A549 (cell line): ENCODE data around the gene BTBD7.

Experiments
- CHD2 ChIP-seq: fragments of 150-350 bp; IDR thresholded peaks from 2 replicates; pipeline ENCODE4 v1.6.1; 2014; ENCODE audit warnings: low read length; ENCODE audit not compliant: partially characterized antibody
- CHD4 ChIP-seq: fragments of 200-600 bp; sonication (generic); IDR thresholded peaks from 2 replicates; pipeline ENCODE4 v1.6.1; 2016; ENCODE audit warnings: antibody characterized with exemption, mild to moderate bottlenecking, borderline replicate concordance
- EP300 ChIP-seq, 2 experiments: fragments of >200 bp; sonication (Bioruptor Twin); formaldehyde crosslinking; IDR thresholded peaks; 2 replicates in 1 of 2; 3 replicates in 1 of 2; pipeline ENCODE4 v1.6.1; 2016 to 2017
- FOSL2 ChIP-seq, 2 experiments: fragments of 450-650 bp in 1 of 2; fragments of >200 bp in 1 of 2; sonication (Bioruptor Twin) in 1 of 2; formaldehyde crosslinking; IDR thresholded peaks; 2 replicates each; pipeline versions ENCODE4 v1.5.0 to v1.6.1; 2016 to 2020; ENCODE audit warnings: mild to moderate bottlenecking in 1 of 2, moderate library complexity in 1 of 2
- HOXA7 ChIP-seq: fragments of 250-450 bp; sonication (Bioruptor Pico); IDR thresholded peaks from 2 replicates; pipeline ENCODE4 v1.5.0; 2020; ENCODE audit warnings: mild to moderate bottlenecking, moderate library complexity
- JUN ChIP-seq, 2 experiments: fragments of >200 bp; sonication (Bioruptor Twin); formaldehyde crosslinking; IDR thresholded peaks; 2 replicates in 1 of 2; 3 replicates in 1 of 2; pipeline ENCODE4 v1.6.1; 2016 to 2017
- JUNB ChIP-seq: fragments of >200 bp; sonication (Bioruptor Twin); formaldehyde crosslinking; IDR thresholded peaks from 2 replicates; pipeline ENCODE4 v1.6.1; 2016
- NPAS2 ChIP-seq: fragments of 250-450 bp; sonication (Bioruptor Pico); IDR thresholded peaks from 2 replicates; pipeline ENCODE4 v1.8.0; 2022; ENCODE audit warnings: mild to moderate bottlenecking, moderate library complexity, borderline replicate concordance
- POLR2A ChIP-seq: IDR thresholded peaks from 2 replicates; pipeline ENCODE4 v1.6.1; 2012; ENCODE audit warnings: mild to moderate bottlenecking, low read length
- RAD21 ChIP-seq, 2 experiments: fragments of >200 bp in 1 of 2; sonication (Bioruptor Twin) in 1 of 2; formaldehyde crosslinking in 1 of 2; IDR thresholded peaks in 1 of 2; conservative IDR thresholded peaks in 1 of 2; 2 replicates in 1 of 2; 3 replicates in 1 of 2; pipeline ENCODE4 v1.6.1; 2012 to 2018; ENCODE audit warnings: inconsistent platforms in 1 of 2
- RCOR1 ChIP-seq: fragments of 150-350 bp; IDR thresholded peaks from 2 replicates; pipeline ENCODE4 v1.6.1; 2014; ENCODE audit warnings: antibody characterized with exemption, low read length, low read depth
- RFX5 ChIP-seq: fragments of 450-650 bp; IDR thresholded peaks from 2 replicates; pipeline ENCODE4 v1.7.1; 2014; ENCODE audit warnings: antibody characterized with exemption, mild to moderate bottlenecking, moderate library complexity
- TF ChIP-seq, protein P1 (sequence below): fragments of >200 bp; sonication (Bioruptor Twin); formaldehyde crosslinking; IDR thresholded peaks from 3 replicates; pipeline ENCODE4 v1.5.1; 2016
- TF ChIP-seq, protein P2 (sequence below): IDR thresholded peaks from 2 replicates; pipeline ENCODE4 v1.6.1; 2012

DNA sequence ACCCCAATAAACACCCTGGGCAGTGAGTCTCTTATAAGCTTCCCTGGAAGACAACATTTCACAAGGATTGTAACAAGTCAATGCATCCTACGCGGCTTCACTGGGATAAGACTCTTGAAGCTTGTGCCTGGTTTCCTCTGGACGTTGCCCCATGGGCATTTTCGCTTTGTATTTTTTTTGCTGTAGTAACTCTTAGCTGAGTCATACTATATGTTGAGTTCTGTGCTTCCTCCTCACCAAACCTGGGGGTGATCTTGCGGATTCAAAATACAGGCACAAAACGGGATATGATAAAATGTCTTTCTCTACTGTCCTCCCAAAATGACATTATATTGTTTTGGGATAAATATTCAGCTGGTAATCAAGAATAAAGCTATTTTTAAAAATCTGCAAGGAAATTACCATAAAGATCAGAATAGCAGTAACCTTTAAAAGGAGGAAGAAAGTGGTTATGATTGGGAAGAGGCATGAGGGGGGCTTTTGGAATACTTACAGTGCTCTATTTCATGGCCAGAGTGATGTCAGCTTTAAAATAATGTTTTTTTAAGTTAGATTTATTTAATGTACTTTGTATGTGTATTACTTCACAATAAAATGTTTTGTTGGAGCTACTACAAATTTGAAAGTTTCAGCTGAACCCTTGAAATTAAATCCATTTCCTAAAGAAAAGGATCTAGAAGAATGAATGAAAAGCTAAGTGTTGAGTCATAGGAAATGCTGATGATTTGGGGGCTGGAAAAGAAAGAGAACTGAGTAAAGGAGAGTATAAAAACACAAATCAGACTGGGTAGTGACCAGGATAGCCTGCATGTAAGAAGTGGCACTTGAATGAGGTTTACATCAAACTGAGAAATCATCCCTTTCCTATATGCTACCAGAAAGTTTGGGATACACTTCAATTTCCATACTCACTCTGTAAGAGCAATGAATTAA lies 14.7 kb downstream of the BTBD7 start:
- TF ChIP-seq EP300 (IDR thresholded peaks at IDR 0.05): no peak
- TF ChIP-seq RCOR1: no peak
- TF ChIP-seq, protein P1, sequence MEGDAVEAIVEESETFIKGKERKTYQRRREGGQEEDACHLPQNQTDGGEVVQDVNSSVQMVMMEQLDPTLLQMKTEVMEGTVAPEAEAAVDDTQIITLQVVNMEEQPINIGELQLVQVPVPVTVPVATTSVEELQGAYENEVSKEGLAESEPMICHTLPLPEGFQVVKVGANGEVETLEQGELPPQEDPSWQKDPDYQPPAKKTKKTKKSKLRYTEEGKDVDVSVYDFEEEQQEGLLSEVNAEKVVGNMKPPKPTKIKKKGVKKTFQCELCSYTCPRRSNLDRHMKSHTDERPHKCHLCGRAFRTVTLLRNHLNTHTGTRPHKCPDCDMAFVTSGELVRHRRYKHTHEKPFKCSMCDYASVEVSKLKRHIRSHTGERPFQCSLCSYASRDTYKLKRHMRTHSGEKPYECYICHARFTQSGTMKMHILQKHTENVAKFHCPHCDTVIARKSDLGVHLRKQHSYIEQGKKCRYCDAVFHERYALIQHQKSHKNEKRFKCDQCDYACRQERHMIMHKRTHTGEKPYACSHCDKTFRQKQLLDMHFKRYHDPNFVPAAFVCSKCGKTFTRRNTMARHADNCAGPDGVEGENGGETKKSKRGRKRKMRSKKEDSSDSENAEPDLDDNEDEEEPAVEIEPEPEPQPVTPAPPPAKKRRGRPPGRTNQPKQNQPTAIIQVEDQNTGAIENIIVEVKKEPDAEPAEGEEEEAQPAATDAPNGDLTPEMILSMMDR: no peak
- TF ChIP-seq CHD2: no peak
- no peak for TF ChIP-seq CHD4
- TF ChIP-seq RFX5: no peak
- no peak for TF ChIP-seq JUN (IDR thresholded peaks at IDR 0.05)
- TF ChIP-seq RAD21 (conservative IDR thresholded peaks at IDR 0.05 in 1 of 2, IDR thresholded peaks at IDR 0.05 in 1 of 2): no peak
- no peak for TF ChIP-seq NPAS2 (CRISPR knock-in tag)
- TF ChIP-seq HOXA7 (CRISPR knock-in tag): no peak
- TF ChIP-seq FOSL2 (IDR thresholded peaks at IDR 0.05): 0 out of 2 replicates have a peak, but pooled peaks have one; percentile 34
- TF ChIP-seq FOSL2 (CRISPR knock-in tag; IDR thresholded peaks at IDR 0.05): peak; percentile 74
- TF ChIP-seq JUNB: 0 out of 2 replicates have a peak, but pooled peaks have one; percentile 28
- no peak for TF ChIP-seq POLR2A
- TF ChIP-seq, protein P2, sequence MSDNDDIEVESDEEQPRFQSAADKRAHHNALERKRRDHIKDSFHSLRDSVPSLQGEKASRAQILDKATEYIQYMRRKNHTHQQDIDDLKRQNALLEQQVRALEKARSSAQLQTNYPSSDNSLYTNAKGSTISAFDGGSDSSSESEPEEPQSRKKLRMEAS: no peak
